ENCODE results near the gene HIPK1. TPM values are rescaled to one million over a fixed set of nuclear protein-coding genes. Genes with fewer than 3 reads are reported as not detected.
"Not testable (repeated sequence)": the region's sequence is repeated elsewhere in the genome, so short reads cannot be mapped to it uniquely, and the experiment has no call there.

Gene HIPK1
- total and polyA plus RNA-seq, 2 of the 13 experiments (the other 11 are each of a cell fraction or from before 2014, with no cell fraction given) = 20.8 to 33.4 TPM

DNA sequence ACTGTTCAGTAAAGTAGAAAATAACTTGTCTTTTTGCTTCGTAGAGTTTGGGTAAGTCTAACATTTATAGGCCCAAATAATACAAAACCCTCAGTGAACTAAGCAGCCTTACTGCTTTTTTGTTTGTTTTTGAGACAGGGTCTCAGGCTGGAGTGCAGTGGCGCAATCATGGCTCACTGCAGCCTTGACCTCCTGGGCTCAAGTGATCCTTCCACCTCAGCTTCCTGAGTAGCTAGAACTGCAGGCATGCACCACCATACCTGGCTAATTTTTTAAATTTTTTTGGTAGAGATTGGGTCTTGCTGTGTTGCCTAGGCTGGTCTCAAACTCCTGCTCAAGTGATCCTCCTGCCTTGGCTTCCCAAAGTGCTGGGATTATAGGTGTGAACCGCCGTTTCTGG, 19.0 kb downstream of the HIPK1 start (continued):
- 0 out of 2 replicates have a peak, but pooled peaks have one; percentile 37 for TF ChIP-seq SOX13 (IDR thresholded peaks at IDR 0.05)
- TF ChIP-seq SOX13 (CRISPR knock-in tag; conservative IDR thresholded peaks at IDR 0.05 in 1 of 2, IDR thresholded peaks at IDR 0.05 in 1 of 2) = peak in 1 of 2 experiments; percentile 73; a peak in 2 of 4 replicates
- TF ChIP-seq, protein P1, sequence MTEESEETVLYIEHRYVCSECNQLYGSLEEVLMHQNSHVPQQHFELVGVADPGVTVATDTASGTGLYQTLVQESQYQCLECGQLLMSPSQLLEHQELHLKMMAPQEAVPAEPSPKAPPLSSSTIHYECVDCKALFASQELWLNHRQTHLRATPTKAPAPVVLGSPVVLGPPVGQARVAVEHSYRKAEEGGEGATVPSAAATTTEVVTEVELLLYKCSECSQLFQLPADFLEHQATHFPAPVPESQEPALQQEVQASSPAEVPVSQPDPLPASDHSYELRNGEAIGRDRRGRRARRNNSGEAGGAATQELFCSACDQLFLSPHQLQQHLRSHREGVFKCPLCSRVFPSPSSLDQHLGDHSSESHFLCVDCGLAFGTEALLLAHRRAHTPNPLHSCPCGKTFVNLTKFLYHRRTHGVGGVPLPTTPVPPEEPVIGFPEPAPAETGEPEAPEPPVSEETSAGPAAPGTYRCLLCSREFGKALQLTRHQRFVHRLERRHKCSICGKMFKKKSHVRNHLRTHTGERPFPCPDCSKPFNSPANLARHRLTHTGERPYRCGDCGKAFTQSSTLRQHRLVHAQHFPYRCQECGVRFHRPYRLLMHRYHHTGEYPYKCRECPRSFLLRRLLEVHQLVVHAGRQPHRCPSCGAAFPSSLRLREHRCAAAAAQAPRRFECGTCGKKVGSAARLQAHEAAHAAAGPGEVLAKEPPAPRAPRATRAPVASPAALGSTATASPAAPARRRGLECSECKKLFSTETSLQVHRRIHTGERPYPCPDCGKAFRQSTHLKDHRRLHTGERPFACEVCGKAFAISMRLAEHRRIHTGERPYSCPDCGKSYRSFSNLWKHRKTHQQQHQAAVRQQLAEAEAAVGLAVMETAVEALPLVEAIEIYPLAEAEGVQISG (CRISPR knock-in tag; IDR thresholded peaks at IDR 0.05) = peak; percentile 72
- TF ChIP-seq, protein P2, sequence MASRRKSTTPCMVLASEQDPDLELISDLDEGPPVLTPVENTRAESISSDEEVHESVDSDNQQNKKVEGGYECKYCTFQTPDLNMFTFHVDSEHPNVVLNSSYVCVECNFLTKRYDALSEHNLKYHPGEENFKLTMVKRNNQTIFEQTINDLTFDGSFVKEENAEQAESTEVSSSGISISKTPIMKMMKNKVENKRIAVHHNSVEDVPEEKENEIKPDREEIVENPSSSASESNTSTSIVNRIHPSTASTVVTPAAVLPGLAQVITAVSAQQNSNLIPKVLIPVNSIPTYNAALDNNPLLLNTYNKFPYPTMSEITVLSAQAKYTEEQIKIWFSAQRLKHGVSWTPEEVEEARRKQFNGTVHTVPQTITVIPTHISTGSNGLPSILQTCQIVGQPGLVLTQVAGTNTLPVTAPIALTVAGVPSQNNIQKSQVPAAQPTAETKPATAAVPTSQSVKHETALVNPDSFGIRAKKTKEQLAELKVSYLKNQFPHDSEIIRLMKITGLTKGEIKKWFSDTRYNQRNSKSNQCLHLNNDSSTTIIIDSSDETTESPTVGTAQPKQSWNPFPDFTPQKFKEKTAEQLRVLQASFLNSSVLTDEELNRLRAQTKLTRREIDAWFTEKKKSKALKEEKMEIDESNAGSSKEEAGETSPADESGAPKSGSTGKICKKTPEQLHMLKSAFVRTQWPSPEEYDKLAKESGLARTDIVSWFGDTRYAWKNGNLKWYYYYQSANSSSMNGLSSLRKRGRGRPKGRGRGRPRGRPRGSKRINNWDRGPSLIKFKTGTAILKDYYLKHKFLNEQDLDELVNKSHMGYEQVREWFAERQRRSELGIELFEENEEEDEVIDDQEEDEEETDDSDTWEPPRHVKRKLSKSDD (CRISPR knock-in tag; IDR thresholded peaks at IDR 0.05; ENCODE audit: low read depth) = 0 out of 2 replicates have a peak, but pooled peaks have one; percentile 33
- 0 out of 2 replicates have a peak, but pooled peaks have one; percentile 14 for TF ChIP-seq ZNF317 (CRISPR knock-in tag; IDR thresholded peaks at IDR 0.05)
- TF ChIP-seq NCOR1 (IDR thresholded peaks at IDR 0.05; ENCODE audit: borderline replicate concordance, low read length) = peak; percentile 19; the same call in 1 of the 2 replicates
- peak; percentile 76 for TF ChIP-seq HDAC1 (CRISPR knock-in tag; IDR thresholded peaks at IDR 0.05)
- TF ChIP-seq SIX1 (CRISPR knock-in tag; IDR thresholded peaks at IDR 0.05; ENCODE audit: borderline replicate concordance) = peak; percentile 51; the same call in 1 of the 2 replicates
- TF ChIP-seq, protein P3, sequence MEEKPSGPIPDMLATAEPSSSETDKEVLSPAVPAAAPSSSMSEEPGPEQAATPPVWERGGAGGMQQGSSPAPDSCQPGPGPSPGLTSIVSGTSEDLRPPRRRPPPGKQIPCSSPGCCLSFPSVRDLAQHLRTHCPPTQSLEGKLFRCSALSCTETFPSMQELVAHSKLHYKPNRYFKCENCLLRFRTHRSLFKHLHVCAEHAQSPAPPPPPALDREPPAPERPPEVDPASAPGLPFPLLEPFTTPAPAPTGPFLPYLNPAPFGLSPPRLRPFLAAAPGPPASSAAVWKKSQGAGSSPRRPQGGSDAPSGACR (CRISPR knock-in tag; IDR thresholded peaks at IDR 0.05) = 0 out of 2 replicates have a peak, but pooled peaks have one; percentile 37
- TF ChIP-seq, protein P4, sequence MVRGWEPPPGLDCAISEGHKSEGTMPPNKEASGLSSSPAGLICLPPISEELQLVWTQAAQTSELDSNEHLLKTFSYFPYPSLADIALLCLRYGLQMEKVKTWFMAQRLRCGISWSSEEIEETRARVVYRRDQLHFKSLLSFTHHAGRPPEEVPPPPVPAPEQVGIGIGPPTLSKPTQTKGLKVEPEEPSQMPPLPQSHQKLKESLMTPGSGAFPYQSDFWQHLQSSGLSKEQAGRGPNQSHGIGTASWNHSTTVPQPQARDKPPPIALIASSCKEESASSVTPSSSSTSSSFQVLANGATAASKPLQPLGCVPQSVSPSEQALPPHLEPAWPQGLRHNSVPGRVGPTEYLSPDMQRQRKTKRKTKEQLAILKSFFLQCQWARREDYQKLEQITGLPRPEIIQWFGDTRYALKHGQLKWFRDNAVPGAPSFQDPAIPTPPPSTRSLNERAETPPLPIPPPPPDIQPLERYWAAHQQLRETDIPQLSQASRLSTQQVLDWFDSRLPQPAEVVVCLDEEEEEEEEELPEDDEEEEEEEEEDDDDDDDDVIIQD (CRISPR knock-in tag; IDR thresholded peaks at IDR 0.05; ENCODE audit: low read depth) = peak; percentile 16; the same call in 1 of the 2 replicates
- TF ChIP-seq ZMYM4 (CRISPR knock-in tag; IDR thresholded peaks at IDR 0.05) = peak; percentile 91
- peak; percentile 63; the same call in 1 of the 2 replicates for TF ChIP-seq NR2F2 (IDR thresholded peaks at IDR 0.05; ENCODE audit: borderline replicate concordance, low read depth)
- TF ChIP-seq KAT7 (CRISPR knock-in tag; IDR thresholded peaks at IDR 0.05; ENCODE audit: borderline replicate concordance) = peak; percentile 88
- TF ChIP-seq FOXP1 (IDR thresholded peaks at IDR 0.05) = not testable (repeated sequence)
- TF ChIP-seq FOXP1 (CRISPR knock-in tag; IDR thresholded peaks at IDR 0.05) = peak; percentile 25
- 0 out of 2 replicates have a peak, but pooled peaks have one; percentile 30 for TF ChIP-seq MIER3 (CRISPR knock-in tag; IDR thresholded peaks at IDR 0.05; ENCODE audit: borderline replicate concordance)
- TF ChIP-seq ZNF614 (CRISPR knock-in tag; IDR thresholded peaks at IDR 0.05; ENCODE audit: borderline replicate concordance) = 0 out of 2 replicates have a peak, but pooled peaks have one; percentile 50
- TF ChIP-seq HOXD1 (CRISPR knock-in tag; IDR thresholded peaks at IDR 0.05) = 0 out of 2 replicates have a peak, but pooled peaks have one; percentile 22
- TF ChIP-seq ZFX (CRISPR knock-in tag; IDR thresholded peaks at IDR 0.05; ENCODE audit: low read depth) = 0 out of 2 replicates have a peak, but pooled peaks have one; percentile 32
- peak; percentile 60; the same call in 1 of the 2 replicates for TF ChIP-seq RXRB (CRISPR knock-in tag; IDR thresholded peaks at IDR 0.05; ENCODE audit: borderline replicate concordance)
- peak; percentile 77 for TF ChIP-seq PITX1 (CRISPR knock-in tag; IDR thresholded peaks at IDR 0.05)
- peak; percentile 64 for TF ChIP-seq ZNF7 (CRISPR knock-in tag; IDR thresholded peaks at IDR 0.05)
- peak; percentile 37; the same call in 1 of the 2 replicates for TF ChIP-seq KMT2A (CRISPR knock-in tag; IDR thresholded peaks at IDR 0.05)
- peak; percentile 56; the same call in 1 of the 2 replicates for TF ChIP-seq ELF3 (CRISPR knock-in tag; IDR thresholded peaks at IDR 0.05)
